AG09309 (cell line): Measurements from ENCODE around the gene CEP192.

Experiments
- DNase-seq: peaks from one replicate; pipeline ENCODE4 v3.0.0-alpha.2; 2010; ENCODE audit warnings: low read depth
- H3K4me3 ChIP-seq: 2 replicates; pipeline ENCODE4 v1.5.1; 2011; ENCODE audit warnings: mild to moderate bottlenecking, low read depth, low read length, moderate library complexity; ENCODE audit not compliant: control insufficient read depth
- TF ChIP-seq, protein P1 (sequence below): IDR thresholded peaks from 2 replicates; pipeline ENCODE4 v1.5.1; 2011; ENCODE audit warnings: mild to moderate bottlenecking, low read depth, low read length, inconsistent platforms; ENCODE audit not compliant: insufficient read depth, control insufficient read depth; ENCODE audit errors: missing control alignments

Gene CEP192

GRCh38 chr18:13003466-13003896 is 12.3 kb downstream of the CEP192 start:
- TF ChIP-seq, protein P1, sequence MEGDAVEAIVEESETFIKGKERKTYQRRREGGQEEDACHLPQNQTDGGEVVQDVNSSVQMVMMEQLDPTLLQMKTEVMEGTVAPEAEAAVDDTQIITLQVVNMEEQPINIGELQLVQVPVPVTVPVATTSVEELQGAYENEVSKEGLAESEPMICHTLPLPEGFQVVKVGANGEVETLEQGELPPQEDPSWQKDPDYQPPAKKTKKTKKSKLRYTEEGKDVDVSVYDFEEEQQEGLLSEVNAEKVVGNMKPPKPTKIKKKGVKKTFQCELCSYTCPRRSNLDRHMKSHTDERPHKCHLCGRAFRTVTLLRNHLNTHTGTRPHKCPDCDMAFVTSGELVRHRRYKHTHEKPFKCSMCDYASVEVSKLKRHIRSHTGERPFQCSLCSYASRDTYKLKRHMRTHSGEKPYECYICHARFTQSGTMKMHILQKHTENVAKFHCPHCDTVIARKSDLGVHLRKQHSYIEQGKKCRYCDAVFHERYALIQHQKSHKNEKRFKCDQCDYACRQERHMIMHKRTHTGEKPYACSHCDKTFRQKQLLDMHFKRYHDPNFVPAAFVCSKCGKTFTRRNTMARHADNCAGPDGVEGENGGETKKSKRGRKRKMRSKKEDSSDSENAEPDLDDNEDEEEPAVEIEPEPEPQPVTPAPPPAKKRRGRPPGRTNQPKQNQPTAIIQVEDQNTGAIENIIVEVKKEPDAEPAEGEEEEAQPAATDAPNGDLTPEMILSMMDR: peak; percentile 59

DNA sequence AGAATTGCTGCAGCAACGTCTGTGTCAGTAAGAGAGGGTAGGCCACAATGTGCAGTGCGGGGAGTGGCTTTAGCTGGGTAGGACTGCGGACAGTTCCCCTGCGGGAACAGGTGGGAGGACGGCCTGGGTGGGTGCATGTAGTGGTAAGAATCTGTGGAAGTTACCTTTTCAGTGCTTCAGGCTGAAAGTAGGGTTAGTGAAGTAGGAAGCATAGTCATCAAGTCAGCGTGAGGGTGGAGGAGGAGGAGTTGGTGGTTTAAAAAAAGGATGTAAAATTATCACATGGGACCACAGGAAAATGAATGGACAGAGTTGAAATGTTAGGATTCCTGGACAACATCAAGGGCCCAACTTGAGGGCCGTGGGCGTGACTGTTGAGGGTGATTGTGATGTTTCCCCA is 13.2 kb downstream of the CEP192 start:
- TF ChIP-seq, protein P1: no peak
- no peak overlapping the region for H3K4me3 ChIP-seq
- DNase-seq: no peak

More at GRCh38 chr18:13003466-13003896, 12.3 kb downstream of the CEP192 start:
- DNase-seq: peak; percentile 39
- no peak overlapping the region for H3K4me3 ChIP-seq

DNA sequence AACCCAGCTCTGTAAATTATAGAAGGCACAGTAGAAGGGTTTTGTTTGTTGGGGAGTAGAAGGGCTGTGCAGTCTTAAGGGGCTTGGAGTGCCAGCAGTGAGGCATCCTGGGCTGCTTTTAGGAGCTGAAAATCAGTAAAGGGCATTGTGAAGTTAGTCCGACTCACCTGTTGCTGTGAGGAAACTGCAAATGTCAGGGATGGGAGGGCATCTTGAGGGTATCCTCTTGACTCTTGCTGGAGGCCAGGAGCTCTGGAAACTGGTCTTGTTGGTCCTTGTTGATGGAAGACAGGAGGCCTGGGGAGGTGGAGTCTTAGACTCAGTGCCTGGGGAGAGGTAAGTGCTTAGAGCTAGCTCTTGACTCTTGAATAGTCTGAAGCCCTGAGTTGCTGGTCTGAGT is 14.1 kb downstream of the CEP192 start:
- TF ChIP-seq, protein P1: no peak
- H3K4me3 ChIP-seq: no peak overlapping the region
- DNase-seq: no peak

- TF ChIP-seq, protein P1: no peak
- H3K4me3 ChIP-seq: no peak overlapping the region
- DNase-seq: no peak
Measured at GRCh38 chr18:13006531-13007247, 15.5 kb downstream of the CEP192 start.

DNA sequence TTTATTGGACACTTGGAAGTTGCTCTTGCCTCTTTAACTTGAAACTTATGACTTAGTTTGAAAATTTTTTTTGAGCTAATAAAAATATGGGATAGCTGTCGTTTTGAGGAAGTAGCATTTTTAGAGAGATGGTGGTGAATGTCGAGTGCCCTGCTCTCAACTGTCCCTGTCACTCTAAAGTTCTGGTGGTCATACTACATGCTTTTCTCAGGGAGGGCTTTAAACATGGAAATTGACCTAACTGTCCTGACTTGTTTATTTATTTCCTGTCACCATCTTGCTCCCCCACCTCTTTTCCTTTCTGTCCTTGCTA is 16.0 kb downstream of the CEP192 start:
- no peak overlapping the region for H3K4me3 ChIP-seq
- TF ChIP-seq, protein P1: no peak
- no peak for DNase-seq

- no peak for DNase-seq
- H3K4me3 ChIP-seq: no peak overlapping the region
- TF ChIP-seq, protein P1: no peak
Measured at GRCh38 chr18:13011719-13012118, 20.6 kb downstream of the CEP192 start.
